Measurements from ENCODE around the gene ADNP. TPM values are rescaled to one million over a fixed set of nuclear protein-coding genes. Genes with fewer than 3 reads are reported as not detected.

ADNP gene
- total and polyA plus RNA-seq, 10 of the 15 experiments (the other 5 are each of a cell fraction or from before 2014, with no cell fraction given), result 23.0 to 74.4 (median 34.9) TPM

DNA sequence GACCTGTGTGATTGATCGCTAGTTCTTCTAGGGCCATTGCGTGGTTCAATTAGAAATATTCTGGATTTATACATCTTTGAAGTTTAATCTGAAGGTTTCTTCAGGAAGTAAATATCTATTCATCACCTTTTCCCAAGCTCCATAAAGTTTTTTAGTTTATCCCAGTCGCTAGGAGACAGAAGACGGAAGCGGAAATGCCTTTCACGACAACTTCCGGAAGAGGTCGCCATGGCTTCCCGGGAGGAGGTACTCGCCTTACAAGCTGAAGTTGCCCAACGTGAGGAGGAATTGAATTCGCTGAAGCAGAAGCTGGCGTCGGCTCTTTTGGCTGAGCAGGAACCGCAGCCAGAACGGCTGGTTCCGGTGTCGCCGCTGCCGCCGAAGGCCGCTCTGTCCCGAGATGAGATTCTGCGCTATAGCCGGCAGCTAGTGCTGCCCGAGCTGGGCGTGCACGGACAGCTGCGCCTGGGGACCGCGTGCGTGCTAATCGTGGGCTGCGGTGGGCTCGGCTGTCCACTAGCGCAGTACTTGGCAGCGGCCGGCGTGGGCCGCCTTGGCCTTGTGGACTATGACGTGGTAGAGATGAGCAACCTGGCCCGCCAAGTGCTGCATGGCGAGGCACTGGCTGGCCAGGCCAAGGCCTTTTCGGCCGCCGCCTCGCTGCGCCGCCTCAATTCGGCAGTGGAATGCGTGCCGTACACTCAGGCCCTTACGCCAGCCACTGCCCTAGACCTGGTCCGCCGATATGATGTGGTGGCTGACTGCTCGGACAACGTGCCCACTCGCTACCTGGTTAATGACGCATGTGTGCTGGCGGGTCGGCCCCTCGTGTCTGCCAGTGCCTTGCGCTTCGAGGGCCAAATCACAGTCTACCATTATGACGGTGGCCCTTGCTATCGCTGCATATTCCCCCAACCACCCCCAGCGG lies 27.6 kb upstream of the ADNP start, which contains the start of gene MOCS3 (continued):
- TF ChIP-seq RELB (IDR thresholded peaks at IDR 0.05; ENCODE audit: low read depth) (peak; percentile 95), SREBF1 (IDR thresholded peaks at IDR 0.05; ENCODE audit: low read length) (peak; percentile 98), POU2F2 (IDR thresholded peaks at IDR 0.05; ENCODE audit: borderline replicate concordance, low read depth, low read length) (no peak; the same call in 2 of the 3 replicates), HDGF (IDR thresholded peaks at IDR 0.05) (peak; percentile 64; the same call in 1 of the 2 replicates), CHD2 (IDR thresholded peaks at IDR 0.05; ENCODE audit: borderline replicate concordance, low read depth, low read length) (no peak), ZBTB4 (CRISPR knock-in tag; IDR thresholded peaks at IDR 0.05) (0 out of 2 replicates have a peak, but pooled peaks have one; percentile 18), MYC (IDR thresholded peaks at IDR 0.05; ENCODE audit: insufficient read depth, insufficient read length, insufficient replicate concordance, low read length, severe bottlenecking) (peak; percentile 24), TCF3 (IDR thresholded peaks at IDR 0.05; ENCODE audit: borderline replicate concordance, insufficient read depth, low read depth, low read length) (no peak), NFIC (IDR thresholded peaks at IDR 0.05; ENCODE audit: low read depth, low read length) (0 out of 2 replicates have a peak, but pooled peaks have one; percentile 57), SREBF2 (IDR thresholded peaks at IDR 0.05; ENCODE audit: low read length) (peak; percentile 64), RAD21 (IDR thresholded peaks at IDR 0.05; ENCODE audit: insufficient read depth, low read depth, low read length) (no peak), PML (IDR thresholded peaks at IDR 0.05; ENCODE audit: low read length) (peak; percentile 43), SIX5 (IDR thresholded peaks at IDR 0.05; ENCODE audit: low read depth, low read length, severe bottlenecking) (peak; percentile 62)
- TF ChIP-seq, protein P1, sequence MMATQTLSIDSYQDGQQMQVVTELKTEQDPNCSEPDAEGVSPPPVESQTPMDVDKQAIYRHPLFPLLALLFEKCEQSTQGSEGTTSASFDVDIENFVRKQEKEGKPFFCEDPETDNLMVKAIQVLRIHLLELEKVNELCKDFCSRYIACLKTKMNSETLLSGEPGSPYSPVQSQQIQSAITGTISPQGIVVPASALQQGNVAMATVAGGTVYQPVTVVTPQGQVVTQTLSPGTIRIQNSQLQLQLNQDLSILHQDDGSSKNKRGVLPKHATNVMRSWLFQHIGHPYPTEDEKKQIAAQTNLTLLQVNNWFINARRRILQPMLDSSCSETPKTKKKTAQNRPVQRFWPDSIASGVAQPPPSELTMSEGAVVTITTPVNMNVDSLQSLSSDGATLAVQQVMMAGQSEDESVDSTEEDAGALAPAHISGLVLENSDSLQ (IDR thresholded peaks at IDR 0.05), result peak; percentile 53; the same call in 1 of the 2 replicates
- TF ChIP-seq, protein P2, sequence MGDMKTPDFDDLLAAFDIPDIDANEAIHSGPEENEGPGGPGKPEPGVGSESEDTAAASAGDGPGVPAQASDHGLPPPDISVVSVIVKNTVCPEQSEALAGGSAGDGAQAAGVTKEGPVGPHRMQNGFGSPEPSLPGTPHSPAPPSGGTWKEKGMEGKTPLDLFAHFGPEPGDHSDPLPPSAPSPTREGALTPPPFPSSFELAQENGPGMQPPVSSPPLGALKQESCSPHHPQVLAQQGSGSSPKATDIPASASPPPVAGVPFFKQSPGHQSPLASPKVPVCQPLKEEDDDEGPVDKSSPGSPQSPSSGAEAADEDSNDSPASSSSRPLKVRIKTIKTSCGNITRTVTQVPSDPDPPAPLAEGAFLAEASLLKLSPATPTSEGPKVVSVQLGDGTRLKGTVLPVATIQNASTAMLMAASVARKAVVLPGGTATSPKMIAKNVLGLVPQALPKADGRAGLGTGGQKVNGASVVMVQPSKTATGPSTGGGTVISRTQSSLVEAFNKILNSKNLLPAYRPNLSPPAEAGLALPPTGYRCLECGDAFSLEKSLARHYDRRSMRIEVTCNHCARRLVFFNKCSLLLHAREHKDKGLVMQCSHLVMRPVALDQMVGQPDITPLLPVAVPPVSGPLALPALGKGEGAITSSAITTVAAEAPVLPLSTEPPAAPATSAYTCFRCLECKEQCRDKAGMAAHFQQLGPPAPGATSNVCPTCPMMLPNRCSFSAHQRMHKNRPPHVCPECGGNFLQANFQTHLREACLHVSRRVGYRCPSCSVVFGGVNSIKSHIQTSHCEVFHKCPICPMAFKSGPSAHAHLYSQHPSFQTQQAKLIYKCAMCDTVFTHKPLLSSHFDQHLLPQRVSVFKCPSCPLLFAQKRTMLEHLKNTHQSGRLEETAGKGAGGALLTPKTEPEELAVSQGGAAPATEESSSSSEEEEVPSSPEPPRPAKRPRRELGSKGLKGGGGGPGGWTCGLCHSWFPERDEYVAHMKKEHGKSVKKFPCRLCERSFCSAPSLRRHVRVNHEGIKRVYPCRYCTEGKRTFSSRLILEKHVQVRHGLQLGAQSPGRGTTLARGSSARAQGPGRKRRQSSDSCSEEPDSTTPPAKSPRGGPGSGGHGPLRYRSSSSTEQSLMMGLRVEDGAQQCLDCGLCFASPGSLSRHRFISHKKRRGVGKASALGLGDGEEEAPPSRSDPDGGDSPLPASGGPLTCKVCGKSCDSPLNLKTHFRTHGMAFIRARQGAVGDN (IDR thresholded peaks at IDR 0.05), result peak; percentile 43; the same call in 1 of the 2 replicates

All from GM12878 (cell line).